HCT116 (cell line): Measurements from ENCODE around the gene CDK5R1. TPM values are rescaled to one million over a fixed set of nuclear protein-coding genes. Genes with fewer than 3 reads are reported as not detected.

Experiments used
- ATAC-seq: fragments of 200-7000 bp; cut with Tn5 transposase; 2 replicates; pipeline ENCODE4 v1.9.1; 2020; ENCODE audit warnings: mild to moderate bottlenecking, moderate library complexity
- BruUV-seq: library from RNA; stranded (reverse); fragments of 400-500 nt; replicated peaks from 2 replicates; lab custom pipeline; 2021; lab: Mats Ljungman, UMichigan
- CTCF ChIA-PET: fragments of 300-600 bp; sonication (Branson Sonifier 250); formaldehyde crosslinking; loops from one replicate; lab custom pipeline; 2021; ENCODE audit warnings: antibody characterized with exemption; lab: Charles Lee
- POLR2A ChIA-PET: fragments of 300-600, 350-600 bp; sonication (Branson Sonifier 250); formaldehyde crosslinking; loops from one replicate; lab custom pipeline; 2021; ENCODE audit warnings: antibody characterized with exemption; lab: Charles Lee
- RAD21 ChIA-PET, 2 experiments: fragments of 300-600 bp; sonication (Branson Sonifier 250); formaldehyde crosslinking; loops; one replicate each; lab custom pipeline; 2023; ENCODE audit warnings: low total read pairs in 2 of 2; ENCODE audit not compliant: uncharacterized antibody in 2 of 2, unreplicated experiment in 2 of 2, low non-redundant PET in 1 of 2; lab: Charles Lee
- DNase-seq: peaks from one replicate; pipeline ENCODE4 v3.0.0-alpha.2; 2010; ENCODE audit warnings: low read depth, low spot score
- H2AFZ ChIP-seq: fragments of 200-600 bp; shearing (Covaris generic), sonication (generic); 2 replicates; pipeline ENCODE4 v1.6.1; 2017; ENCODE audit warnings: low read depth, mixed run types, mixed read lengths, antibody characterized with exemption, low read length; ENCODE audit not compliant: poor library complexity, severe bottlenecking
- H3K27ac ChIP-seq: 2 replicates; pipeline ENCODE4 v1.5.1; 2012; ENCODE audit warnings: low read depth, low read length
- H3K27me3 ChIP-seq: fragments of 200-600 bp; sonication (generic); 2 replicates; pipeline ENCODE4 v1.6.1; 2016; ENCODE audit warnings: mixed run types, low read length, mixed read lengths; ENCODE audit not compliant: insufficient read depth
- H3K36me3 ChIP-seq, 2 experiments: fragments of 200-500 bp in 1 of 2; fragments of 200-600 bp in 1 of 2; sonication (Bioruptor generic) in 1 of 2; sonication (generic) in 1 of 2; 2 replicates each; pipeline versions ENCODE4 v1.5.1 to v1.6.1; 2014 to 2016; ENCODE audit warnings: low read length in 2 of 2, inconsistent platforms in 1 of 2, mixed read lengths in 1 of 2, mixed run types in 1 of 2; ENCODE audit not compliant: insufficient read depth in 2 of 2, control insufficient read depth in 1 of 2
- H3K4me1 ChIP-seq, 2 experiments: fragments of 200-600 bp in 1 of 2; sonication (generic) in 1 of 2; 2 replicates each; pipeline versions ENCODE4 v1.5.1 to v1.6.1; 2012 to 2017; ENCODE audit warnings: low read length in 2 of 2, inconsistent platforms in 1 of 2, mild to moderate bottlenecking in 1 of 2, mixed read lengths in 1 of 2, mixed run types in 1 of 2, moderate library complexity in 1 of 2; ENCODE audit not compliant: insufficient read depth in 2 of 2, control insufficient read depth in 1 of 2
- H3K4me2 ChIP-seq: fragments of 200-600 bp; sonication (generic); 2 replicates; pipeline ENCODE4 v1.6.1; 2017; ENCODE audit warnings: mixed run types, low read length, mixed read lengths
- H3K4me3 ChIP-seq, 2 experiments: fragments of 200-600 bp in 1 of 2; sonication (generic) in 1 of 2; replicated peaks in 1 of 2; 2 replicates each; pipeline ENCODE4 v1.5.1; 2011 to 2016; ENCODE audit warnings: low read length in 2 of 2, control low read depth in 1 of 2, low read depth in 1 of 2, mild to moderate bottlenecking in 1 of 2, mixed read lengths in 1 of 2, mixed run types in 1 of 2
- H3K79me2 ChIP-seq: fragments of 200-600 bp; sonication (generic); 2 replicates; pipeline ENCODE4 v1.6.1; 2017; ENCODE audit warnings: mild to moderate bottlenecking, mixed run types, low read length, moderate library complexity, mixed read lengths; ENCODE audit not compliant: insufficient read depth
- H3K9ac ChIP-seq: fragments of 200-600 bp; sonication (generic); 2 replicates; pipeline ENCODE4 v1.6.1; 2016; ENCODE audit warnings: low read length, mixed read lengths
- H3K9me2 ChIP-seq: fragments of 200-600 bp; sonication (generic), shearing (Covaris generic); 2 replicates; pipeline ENCODE4 v1.6.1; 2017; ENCODE audit warnings: mixed run types, mild to moderate bottlenecking, moderate library complexity; ENCODE audit not compliant: insufficient read depth
- H3K9me3 ChIP-seq, 2 experiments: fragments of 200-500 bp in 1 of 2; fragments of 200-600 bp in 1 of 2; sonication (Bioruptor generic) in 1 of 2; sonication (generic) in 1 of 2; 2 replicates each; pipeline ENCODE4 v1.6.1; 2014 to 2017; ENCODE audit warnings: low read length in 2 of 2, mixed read lengths in 2 of 2, inconsistent platforms in 1 of 2, low read depth in 1 of 2, mild to moderate bottlenecking in 1 of 2, mixed run types in 1 of 2, moderate library complexity in 1 of 2; ENCODE audit not compliant: control insufficient read depth in 1 of 2, insufficient read depth in 1 of 2
- H4K20me1 ChIP-seq: fragments of 200-600 bp; sonication (generic), shearing (Covaris generic); 2 replicates; pipeline ENCODE4 v1.6.1; 2017; ENCODE audit warnings: mixed run types, mild to moderate bottlenecking, moderate library complexity; ENCODE audit not compliant: insufficient read depth
- FOSL1 ChIP-seq: IDR thresholded peaks from 2 replicates; pipeline ENCODE4 v1.6.1; 2012; ENCODE audit warnings: low read depth
- JUND ChIP-seq: IDR thresholded peaks from 2 replicates; pipeline ENCODE4 v1.6.1; 2012
- POLR2A ChIP-seq: IDR thresholded peaks from 2 replicates; pipeline ENCODE4 v1.7.0; 2011; ENCODE audit warnings: borderline replicate concordance; ENCODE audit not compliant: insufficient read depth, insufficient read length; ENCODE audit errors: extremely low read depth
- SP1 ChIP-seq: IDR thresholded peaks from 2 replicates; pipeline ENCODE4 v1.6.1; 2012; ENCODE audit warnings: low read depth
- TCF7L2 ChIP-seq: IDR thresholded peaks from 2 replicates; pipeline ENCODE4 v1.7.0; 2011; ENCODE audit warnings: borderline replicate concordance, inconsistent platforms; ENCODE audit not compliant: insufficient read depth, insufficient read length; ENCODE audit errors: extremely low read depth
- YY1 ChIP-seq: IDR thresholded peaks from 2 replicates; pipeline ENCODE4 v1.6.1; 2011; ENCODE audit warnings: low read length, low read depth, moderate library complexity, mild to moderate bottlenecking; ENCODE audit not compliant: insufficient replicate concordance; ENCODE audit errors: extremely low read depth
- intact Hi-C: fragments of 100-400 bp; cut with micrococcal nuclease; formaldehyde crosslinking; loops from 2 replicates; pipeline ENCODE4 v1.10.0; 2022
- total RNA-seq: library from RNA; stranded (reverse); gene quantifications from one replicate; pipeline ENCODE4 v1.2.1, GENCODE V29; 2021; ENCODE audit not compliant: unreplicated experiment
- TF ChIP-seq, protein P1 (sequence below): IDR thresholded peaks from 2 replicates; pipeline ENCODE4 v1.6.1; 2012
- TF ChIP-seq, protein P2 (sequence below): IDR thresholded peaks from 2 replicates; pipeline ENCODE4 v1.6.1; 2012; ENCODE audit warnings: low read depth

Gene CDK5R1
- total RNA-seq, 1 experiment from 2014 or later: 5.4 TPM

DNA sequence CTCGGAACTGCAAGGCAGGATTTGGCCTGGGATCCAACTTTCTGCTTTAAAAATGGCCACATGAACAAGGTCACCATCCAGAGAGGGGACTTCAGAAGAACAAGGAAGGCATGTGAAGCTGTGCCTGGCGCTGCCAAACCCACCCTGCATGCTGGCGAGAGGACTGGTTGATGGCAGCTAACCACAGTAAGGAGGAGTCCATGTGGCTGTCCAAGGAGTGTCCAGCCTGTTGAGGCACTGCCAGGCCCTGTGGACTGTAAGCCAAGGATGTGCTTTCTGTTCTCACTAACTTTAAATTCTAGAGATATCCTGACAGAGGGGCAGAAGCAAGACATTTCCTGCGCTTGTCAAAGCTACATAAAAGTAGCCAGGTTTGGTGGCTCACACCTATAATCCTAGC lies 40.4 kb downstream of the CDK5R1 start:
- POLR2A ChIA-PET: no interaction called here
- H3K4me3 ChIP-seq: no peak overlapping the region

More for the DNA sequence above, 40.4 kb downstream of the CDK5R1 start:
- Histone ChIP-seq H3K9ac (no peak overlapping the region), H3K36me3 (no peaks in the 10 kb centered on the region), H3K4me1 (no peaks in the 10 kb centered on the region), H3K27ac (no peak overlapping the region), H4K20me1 (no peaks in the 10 kb centered on the region), H3K27me3 (no peaks in the 10 kb centered on the region), H3K4me2 (no peak overlapping the region), H3K9me3 (no peaks in the 10 kb centered on the region), H3K9me2 (no peaks in the 10 kb centered on the region), H2AFZ (no peak overlapping the region), H3K79me2 (no peaks in the 10 kb centered on the region)
- TF ChIP-seq, protein P1, sequence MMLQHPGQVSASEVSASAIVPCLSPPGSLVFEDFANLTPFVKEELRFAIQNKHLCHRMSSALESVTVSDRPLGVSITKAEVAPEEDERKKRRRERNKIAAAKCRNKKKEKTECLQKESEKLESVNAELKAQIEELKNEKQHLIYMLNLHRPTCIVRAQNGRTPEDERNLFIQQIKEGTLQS: no peak
- TF ChIP-seq TCF7L2 (no peak), FOSL1 (no peak), JUND (no peak), YY1 (no peak), SP1 (no peak), POLR2A (no peak)
- TF ChIP-seq, protein P2, sequence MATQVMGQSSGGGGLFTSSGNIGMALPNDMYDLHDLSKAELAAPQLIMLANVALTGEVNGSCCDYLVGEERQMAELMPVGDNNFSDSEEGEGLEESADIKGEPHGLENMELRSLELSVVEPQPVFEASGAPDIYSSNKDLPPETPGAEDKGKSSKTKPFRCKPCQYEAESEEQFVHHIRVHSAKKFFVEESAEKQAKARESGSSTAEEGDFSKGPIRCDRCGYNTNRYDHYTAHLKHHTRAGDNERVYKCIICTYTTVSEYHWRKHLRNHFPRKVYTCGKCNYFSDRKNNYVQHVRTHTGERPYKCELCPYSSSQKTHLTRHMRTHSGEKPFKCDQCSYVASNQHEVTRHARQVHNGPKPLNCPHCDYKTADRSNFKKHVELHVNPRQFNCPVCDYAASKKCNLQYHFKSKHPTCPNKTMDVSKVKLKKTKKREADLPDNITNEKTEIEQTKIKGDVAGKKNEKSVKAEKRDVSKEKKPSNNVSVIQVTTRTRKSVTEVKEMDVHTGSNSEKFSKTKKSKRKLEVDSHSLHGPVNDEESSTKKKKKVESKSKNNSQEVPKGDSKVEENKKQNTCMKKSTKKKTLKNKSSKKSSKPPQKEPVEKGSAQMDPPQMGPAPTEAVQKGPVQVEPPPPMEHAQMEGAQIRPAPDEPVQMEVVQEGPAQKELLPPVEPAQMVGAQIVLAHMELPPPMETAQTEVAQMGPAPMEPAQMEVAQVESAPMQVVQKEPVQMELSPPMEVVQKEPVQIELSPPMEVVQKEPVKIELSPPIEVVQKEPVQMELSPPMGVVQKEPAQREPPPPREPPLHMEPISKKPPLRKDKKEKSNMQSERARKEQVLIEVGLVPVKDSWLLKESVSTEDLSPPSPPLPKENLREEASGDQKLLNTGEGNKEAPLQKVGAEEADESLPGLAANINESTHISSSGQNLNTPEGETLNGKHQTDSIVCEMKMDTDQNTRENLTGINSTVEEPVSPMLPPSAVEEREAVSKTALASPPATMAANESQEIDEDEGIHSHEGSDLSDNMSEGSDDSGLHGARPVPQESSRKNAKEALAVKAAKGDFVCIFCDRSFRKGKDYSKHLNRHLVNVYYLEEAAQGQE: no peak
- BruUV-seq: no TSS peak
- ChIA-PET RAD21 (no interaction called here), CTCF (no interaction called here)
- intact Hi-C loops: no loop called here
- no peak for ATAC-seq
- no peak for DNase-seq
